ENCODE results near the gene FXR1.

Gene FXR1

DNA sequence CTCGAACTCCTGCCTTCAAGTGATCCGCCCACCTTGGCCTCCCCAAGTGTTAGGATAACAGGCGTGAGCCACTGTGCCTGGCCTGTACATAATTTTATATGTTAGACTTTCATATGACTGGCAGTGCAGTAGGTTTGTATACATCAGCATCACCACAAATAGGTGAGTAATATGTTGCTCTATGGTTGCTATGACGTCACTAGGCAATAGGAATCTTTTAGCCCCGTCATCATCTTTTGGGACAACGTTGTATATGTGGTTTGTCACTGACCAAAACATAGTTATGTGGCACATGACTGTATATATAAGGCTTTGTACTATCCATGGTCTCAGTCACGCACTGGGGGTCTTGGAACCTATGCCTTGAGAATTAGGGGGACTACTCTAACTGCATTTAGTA, 94.1 kb downstream of the FXR1 start:
- H3K4me3 ChIP-seq (ENCODE audit: low read depth, low read length), result no peak overlapping the region
- no peak for DNase-seq (ENCODE audit: low read depth)
- TF ChIP-seq, protein P1, sequence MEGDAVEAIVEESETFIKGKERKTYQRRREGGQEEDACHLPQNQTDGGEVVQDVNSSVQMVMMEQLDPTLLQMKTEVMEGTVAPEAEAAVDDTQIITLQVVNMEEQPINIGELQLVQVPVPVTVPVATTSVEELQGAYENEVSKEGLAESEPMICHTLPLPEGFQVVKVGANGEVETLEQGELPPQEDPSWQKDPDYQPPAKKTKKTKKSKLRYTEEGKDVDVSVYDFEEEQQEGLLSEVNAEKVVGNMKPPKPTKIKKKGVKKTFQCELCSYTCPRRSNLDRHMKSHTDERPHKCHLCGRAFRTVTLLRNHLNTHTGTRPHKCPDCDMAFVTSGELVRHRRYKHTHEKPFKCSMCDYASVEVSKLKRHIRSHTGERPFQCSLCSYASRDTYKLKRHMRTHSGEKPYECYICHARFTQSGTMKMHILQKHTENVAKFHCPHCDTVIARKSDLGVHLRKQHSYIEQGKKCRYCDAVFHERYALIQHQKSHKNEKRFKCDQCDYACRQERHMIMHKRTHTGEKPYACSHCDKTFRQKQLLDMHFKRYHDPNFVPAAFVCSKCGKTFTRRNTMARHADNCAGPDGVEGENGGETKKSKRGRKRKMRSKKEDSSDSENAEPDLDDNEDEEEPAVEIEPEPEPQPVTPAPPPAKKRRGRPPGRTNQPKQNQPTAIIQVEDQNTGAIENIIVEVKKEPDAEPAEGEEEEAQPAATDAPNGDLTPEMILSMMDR (IDR thresholded peaks at IDR 0.05; ENCODE audit: control insufficient read depth, extremely low read depth, insufficient read depth), result no peak

- H3K4me3 ChIP-seq (ENCODE audit: low read depth, low read length), result no peak overlapping the region
- TF ChIP-seq, protein P1 (IDR thresholded peaks at IDR 0.05; ENCODE audit: control insufficient read depth, extremely low read depth, insufficient read depth), result no peak
- no peak for DNase-seq (ENCODE audit: low read depth)
These were observed 94.8 kb downstream of the FXR1 start for GRCh38 chr3:181007262-181007661.

GRCh38 chr3:181008796-181009195, 96.3 kb downstream of the FXR1 start:
- DNase-seq (ENCODE audit: low read depth), result no peak
- H3K4me3 ChIP-seq (ENCODE audit: low read depth, low read length), result no peak overlapping the region

DNA sequence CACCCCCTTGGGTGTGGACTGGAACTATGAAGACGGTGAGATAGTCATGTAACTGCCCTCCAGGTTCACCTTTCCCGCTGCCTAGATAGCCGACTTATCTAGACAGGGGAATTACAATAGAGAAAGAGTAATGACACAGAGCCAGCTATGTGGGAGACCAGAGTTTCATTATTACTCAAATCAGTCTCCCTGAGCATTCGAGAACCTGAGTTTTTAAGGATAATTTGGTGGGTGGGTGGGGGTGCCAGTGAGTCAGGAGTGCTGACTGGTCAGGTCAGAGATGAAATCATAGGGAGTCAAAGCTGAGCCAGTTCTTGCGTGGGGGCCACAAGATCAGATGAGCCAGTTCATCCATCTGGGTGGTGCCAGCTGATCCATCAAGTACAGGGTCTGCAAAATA, 96.8 kb downstream of the FXR1 start:
- no peak overlapping the region for H3K4me3 ChIP-seq (ENCODE audit: low read depth, low read length)
- DNase-seq (ENCODE audit: low read depth), result no peak
- TF ChIP-seq, protein P1 (IDR thresholded peaks at IDR 0.05; ENCODE audit: control insufficient read depth, extremely low read depth, insufficient read depth), result no peak

More at GRCh38 chr3:181008796-181009195, 96.3 kb downstream of the FXR1 start:
- TF ChIP-seq, protein P1 (IDR thresholded peaks at IDR 0.05; ENCODE audit: control insufficient read depth, extremely low read depth, insufficient read depth), result no peak

DNA sequence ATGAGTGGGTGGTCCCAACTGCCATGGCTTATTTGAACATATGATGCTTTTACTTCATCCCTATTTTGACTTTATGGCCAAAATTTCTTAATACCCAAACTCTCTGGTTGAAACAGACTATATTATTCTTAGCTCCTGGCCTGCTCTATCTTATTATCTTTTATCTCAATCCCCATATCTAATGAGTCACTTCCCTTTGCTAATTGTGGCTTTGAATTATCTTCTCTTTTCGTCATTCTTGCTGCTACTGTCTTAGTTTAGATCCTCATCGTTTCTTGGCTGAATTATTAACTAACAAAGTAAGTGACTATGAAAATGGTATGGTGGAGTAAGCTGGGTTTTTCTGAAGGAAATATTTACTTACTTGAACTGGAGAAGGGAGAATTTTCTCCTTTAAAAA, 105.2 kb downstream of the FXR1 start:
- TF ChIP-seq, protein P1 (IDR thresholded peaks at IDR 0.05; ENCODE audit: control insufficient read depth, extremely low read depth, insufficient read depth), result no peak
- H3K4me3 ChIP-seq (ENCODE audit: low read depth, low read length), result no peak overlapping the region
- DNase-seq (ENCODE audit: low read depth), result no peak

DNA sequence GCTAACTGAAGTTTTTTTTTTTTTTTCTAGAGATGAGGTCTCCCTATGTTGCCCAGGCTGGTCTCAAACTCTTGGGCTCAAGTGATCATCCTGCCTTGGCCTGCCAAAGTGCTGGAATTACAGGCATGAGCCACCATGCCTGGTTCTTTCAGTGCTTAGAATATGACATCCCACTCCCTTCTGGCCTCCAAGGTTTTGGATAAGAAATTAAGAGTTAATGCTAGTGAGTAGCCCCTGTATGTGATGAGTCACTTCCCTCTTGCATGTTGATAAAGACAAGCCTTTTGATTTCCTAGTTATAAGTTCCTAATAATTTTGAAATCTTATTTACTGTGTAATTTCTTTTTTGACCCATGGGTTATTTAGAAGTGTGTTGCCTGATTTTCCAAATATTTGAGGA, 112.7 kb downstream of the FXR1 start:
- TF ChIP-seq, protein P1 (IDR thresholded peaks at IDR 0.05; ENCODE audit: control insufficient read depth, extremely low read depth, insufficient read depth), result no peak
- H3K4me3 ChIP-seq (ENCODE audit: low read depth, low read length), result no peak overlapping the region
- DNase-seq (ENCODE audit: low read depth), result no peak

- TF ChIP-seq, protein P1 (IDR thresholded peaks at IDR 0.05; ENCODE audit: control insufficient read depth, extremely low read depth, insufficient read depth), result no peak
These were observed 118.5 kb downstream of the FXR1 start for GRCh38 chr3:181030948-181031347.

More at GRCh38 chr3:181030948-181031347, 118.5 kb downstream of the FXR1 start:
- H3K4me3 ChIP-seq (ENCODE audit: low read depth, low read length), result no peak overlapping the region
- DNase-seq (ENCODE audit: low read depth), result no peak
